NCI-H345 (cell line): ENCODE measurements around the gene PID1.
"Not testable (repeated sequence)": the region's sequence is repeated elsewhere in the genome, so short reads cannot be mapped to it uniquely, and the experiment has no call there.

Experiments
- DNase-seq: peaks from one replicate; lab custom pipeline; 2025; lab: John Stamatoyannopoulos, UW

The PID1 gene

DNA sequence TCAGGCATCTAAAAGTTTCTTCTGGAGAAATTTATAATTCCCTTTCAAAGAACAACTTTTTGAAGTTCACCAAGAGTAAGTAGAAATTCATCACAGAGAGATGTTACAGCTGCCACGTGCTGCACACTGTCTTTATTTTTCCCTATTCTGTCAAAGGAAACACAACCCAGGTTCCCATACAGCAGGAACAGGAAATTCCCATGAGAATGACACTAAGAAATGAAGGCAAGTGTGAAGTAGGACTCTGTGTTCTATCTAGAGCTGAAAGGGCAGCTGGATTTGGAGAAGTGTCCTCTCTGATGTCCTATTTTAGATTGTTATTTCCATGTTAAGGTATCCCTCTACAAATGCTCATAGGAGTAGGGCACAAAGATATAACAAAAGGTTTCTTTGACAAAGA, 58.8 kb downstream of the PID1 start:
- no peak for DNase-seq

- no peak for DNase-seq
These were observed 60.4 kb downstream of the PID1 start for GRCh38 chr2:229210641-229211040.

DNA sequence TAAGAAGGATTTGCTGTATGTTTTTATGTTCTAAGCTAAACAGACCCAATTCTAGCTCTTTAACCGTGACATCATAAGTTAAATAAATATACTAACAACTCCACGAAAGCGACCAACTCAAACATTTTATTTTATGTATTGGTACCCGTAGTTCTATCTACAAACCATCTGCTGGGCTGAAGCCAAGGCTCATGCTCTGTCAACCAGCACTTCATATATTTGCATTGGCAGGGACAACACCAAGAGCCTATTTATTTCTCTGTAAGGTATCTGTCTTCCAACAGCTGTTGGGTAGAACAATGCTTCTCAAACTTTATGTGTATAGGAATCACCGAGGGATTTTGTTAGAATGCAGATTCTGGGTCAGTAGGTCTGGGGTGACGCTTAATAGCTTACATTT, 64.5 kb downstream of the PID1 start:
- DNase-seq = peak; percentile 81

- DNase-seq = no peak
These were observed 65.4 kb downstream of the PID1 start for GRCh38 chr2:229205704-229206103.

- no peak for DNase-seq
These were observed 68.4 kb downstream of the PID1 start for GRCh38 chr2:229202646-229203045.

DNA sequence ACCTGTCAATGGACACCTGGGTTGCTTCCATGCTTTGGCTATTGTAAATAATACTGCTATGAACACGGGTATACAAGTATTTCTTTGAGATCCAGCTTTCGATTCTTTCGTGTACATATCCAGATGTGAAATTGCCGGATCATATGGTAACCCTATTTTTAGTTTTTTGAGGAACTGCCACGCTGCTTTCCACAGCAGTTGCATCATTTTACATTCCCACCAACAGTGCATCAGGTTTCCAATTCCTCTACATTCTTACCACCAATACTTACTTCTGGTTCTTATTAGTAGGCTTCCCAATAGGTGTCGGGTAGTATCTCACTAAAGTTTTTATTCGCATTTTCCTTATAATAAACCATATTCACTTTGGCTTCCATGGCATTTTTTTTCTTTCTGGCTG, 69.6 kb downstream of the PID1 start:
- no peak for DNase-seq

GRCh38 chr2:229199267-229199666, 71.8 kb downstream of the PID1 start:
- DNase-seq = no peak

GRCh38 chr2:229196448-229196847, 74.6 kb downstream of the PID1 start:
- DNase-seq = no peak

DNA sequence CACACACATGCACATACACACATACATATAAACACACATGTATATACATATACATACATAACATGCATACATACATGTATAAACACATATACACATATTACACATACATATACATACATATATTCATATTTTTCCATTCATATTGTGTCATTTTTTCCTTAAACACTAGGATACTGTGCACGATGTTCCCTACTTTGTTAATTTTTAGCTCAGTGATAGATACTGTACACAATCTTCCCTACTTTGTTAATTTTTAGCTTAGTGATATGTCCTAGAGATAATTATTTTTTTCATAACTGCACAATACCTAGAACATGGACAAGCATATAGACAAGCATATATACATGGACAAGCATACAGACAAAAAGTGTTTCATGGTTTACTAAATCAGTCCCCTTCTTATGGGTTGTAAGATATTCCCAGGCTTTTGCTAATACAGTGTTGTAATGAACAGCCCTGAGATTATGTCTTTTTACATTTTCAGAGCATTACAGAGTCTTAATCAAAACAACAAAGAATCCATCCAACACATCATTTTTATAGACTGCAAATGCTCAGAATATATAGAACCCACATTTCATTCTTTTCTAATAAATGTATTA, 75.6 kb downstream of the PID1 start:
- DNase-seq = no peak

DNA sequence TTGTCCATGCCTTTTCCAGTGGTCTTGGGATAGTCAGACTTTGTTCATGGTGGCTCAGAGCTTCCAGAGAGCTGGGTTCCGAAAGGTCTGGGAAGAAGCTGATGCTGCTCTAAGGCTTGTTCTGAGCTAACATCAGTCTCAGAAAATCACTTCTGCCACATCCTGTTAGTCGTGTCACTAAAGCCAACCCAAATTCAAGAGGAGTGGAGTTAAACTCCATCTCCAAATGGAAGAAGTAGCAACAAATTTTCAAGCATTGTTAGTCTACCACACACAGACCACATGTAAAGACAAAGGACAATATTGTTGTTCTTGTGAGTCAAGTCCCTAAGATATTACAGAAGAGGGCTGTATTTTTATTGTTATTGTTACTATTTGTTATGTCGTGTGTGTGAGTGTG, 77.8 kb downstream of the PID1 start:
- DNase-seq = no peak

DNA sequence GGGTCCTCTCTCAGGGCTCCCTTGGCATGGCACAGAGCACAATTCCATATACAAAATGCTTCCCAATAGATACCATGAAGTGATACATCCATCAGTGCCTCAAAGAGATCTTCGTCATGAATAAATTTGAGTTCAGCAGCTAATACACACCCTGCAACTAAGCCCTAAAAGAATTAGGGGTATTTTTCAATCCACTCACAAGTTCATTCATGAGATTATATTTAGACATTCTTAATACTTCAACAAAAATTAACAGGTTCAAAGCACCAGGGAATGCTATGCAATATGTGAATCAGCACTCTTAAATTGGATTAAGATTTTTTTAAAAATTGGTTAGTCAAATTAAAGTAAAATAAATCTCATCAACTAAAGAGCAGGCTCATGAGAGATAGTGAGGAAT, 79.7 kb downstream of the PID1 start:
- no peak for DNase-seq

DNA sequence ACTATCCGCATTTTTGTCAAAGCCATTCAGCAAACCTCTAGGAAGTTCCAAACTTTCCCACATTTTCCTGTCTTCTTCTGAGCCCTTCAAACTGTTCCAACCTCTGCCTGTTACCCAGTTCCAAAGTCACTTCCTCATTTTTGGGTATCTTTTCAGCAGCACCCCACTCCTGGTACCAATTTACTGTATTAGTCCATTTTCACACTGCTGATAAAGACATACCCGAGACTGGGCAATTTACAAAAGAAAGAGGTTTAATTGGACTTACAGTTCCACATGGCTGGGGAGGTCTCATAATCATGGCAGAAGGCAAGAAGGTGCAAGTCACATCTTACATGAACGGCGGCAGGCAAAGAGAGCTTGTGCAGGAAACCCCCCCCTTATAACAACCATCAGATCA, 84.0 kb downstream of the PID1 start:
- DNase-seq = not testable (repeated sequence)

DNA sequence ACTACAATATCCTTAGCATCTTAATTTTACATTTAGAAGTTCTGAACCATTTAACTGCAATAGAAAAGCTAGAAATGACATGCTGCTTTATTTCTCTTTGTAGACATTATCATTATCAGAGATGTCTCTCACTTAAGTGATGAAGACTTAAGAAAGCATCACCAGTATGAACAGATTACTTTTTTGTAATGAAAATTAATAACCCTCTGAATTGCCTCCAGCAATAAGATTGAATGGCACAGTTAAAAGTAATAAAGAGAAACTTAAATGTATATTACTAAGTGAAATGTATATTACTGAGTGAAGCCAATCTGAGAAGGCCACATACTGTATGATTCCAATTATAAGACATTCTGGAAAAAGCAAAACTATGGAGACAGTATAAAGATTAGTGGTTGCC, 89.4 kb downstream of the PID1 start:
- DNase-seq = no peak

- no peak for DNase-seq
These were observed 90.4 kb downstream of the PID1 start for GRCh38 chr2:229180658-229181057.

- DNase-seq = no peak
These were observed 91.5 kb downstream of the PID1 start for GRCh38 chr2:229179628-229180027.

GRCh38 chr2:229178706-229179105, 92.4 kb downstream of the PID1 start:
- no peak for DNase-seq

DNA sequence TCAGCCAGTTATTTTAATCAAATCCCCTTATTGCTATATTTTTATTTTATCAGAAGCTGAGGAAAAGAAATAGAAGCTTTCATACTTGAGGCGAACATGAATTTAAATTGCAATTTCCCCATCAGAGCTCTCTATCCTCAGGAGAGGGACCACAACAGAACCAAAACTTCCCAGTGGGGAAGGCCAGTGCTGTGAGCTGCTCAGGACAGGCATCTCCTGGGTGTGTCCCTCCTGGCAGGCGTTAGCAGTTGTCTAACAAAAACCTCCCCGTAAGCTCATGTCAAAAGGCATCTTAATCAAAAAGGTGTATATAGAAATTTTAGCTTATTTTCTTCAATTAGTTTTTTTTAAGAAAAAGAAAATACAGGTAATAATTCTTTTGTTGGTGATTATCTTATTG, 93.0 kb downstream of the PID1 start:
- DNase-seq = no peak

GRCh38 chr2:229176136-229176535, 95.0 kb downstream of the PID1 start:
- no peak for DNase-seq

- no peak for DNase-seq
These were observed 95.6 kb downstream of the PID1 start for GRCh38 chr2:229175497-229175863.

- no peak for DNase-seq
These were observed 96.1 kb downstream of the PID1 start for GRCh38 chr2:229174794-229175496.

DNA sequence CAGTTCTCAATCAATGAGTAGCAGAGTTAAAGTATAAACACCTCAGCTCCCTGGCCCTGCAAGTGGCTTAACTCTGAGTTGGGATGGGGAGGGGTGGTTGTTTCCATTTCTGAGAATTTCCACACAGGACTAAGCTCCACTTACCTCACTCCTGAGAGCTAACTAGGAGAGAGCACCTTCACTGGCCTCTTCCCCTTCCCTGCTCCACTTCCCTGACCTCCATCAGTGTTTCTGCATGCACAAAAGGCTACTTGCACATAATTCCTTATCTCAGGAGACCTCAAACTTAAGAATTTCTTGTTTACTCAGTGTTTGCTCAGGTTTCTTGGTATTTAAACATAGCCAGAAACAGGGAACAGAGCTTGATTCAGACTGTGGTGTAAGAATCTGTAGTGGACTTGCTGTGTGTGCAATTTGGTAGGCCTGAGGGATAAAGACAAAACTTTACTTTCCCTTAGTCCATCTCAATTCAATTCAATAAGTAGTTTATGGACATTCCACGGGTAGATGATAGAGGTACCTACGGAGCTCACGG, 97.2 kb downstream of the PID1 start:
- DNase-seq = no peak

GRCh38 chr2:229170916-229171315, 100.2 kb downstream of the PID1 start:
- DNase-seq = no peak

- DNase-seq = no peak
These were observed 100.9 kb downstream of the PID1 start for GRCh38 chr2:229170171-229170570.

DNA sequence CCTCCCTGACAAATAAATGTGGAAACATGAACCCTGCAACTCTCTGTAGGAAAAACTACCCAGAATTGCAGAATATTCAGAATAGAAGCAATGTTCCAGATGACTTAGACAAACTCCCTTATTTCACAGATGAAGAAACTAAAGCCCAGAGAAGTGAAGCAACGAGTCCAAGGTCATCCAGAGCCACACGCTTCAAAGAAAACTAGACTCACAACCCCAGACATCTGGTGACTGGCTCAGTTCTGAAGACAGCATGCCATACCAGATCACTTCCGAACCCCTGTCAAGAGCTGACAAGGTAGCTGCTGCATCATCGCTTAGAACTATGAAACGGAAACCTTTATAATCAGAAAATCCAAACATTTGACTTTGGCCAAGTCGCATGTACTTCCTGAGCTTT, 101.3 kb downstream of the PID1 start:
- DNase-seq = no peak
